Activated naive CD8-positive, alpha-beta T cell treated with anti-CD3 and anti-CD28 coated beads, Interleukin-2, amount 10 ng/mL, durations not matched to agents 7 days and 5 days (primary cell): ENCODE data around the gene ZNF629. TPM values are rescaled to one million over a fixed set of nuclear protein-coding genes. Genes with fewer than 3 reads are reported as not detected.

ENCODE experiments used
- ATAC-seq: fragments of 150-1000 bp; cut with Tn5 transposase; one replicate; pipeline ENCODE4 v1.10.0; 2021; ENCODE audit warnings: low read depth, moderate library complexity
- POLR2A ChIA-PET: fragments of 350-600 bp; sonication (Branson Sonifier 250); formaldehyde crosslinking; loops from one replicate; lab custom pipeline; 2021; ENCODE audit warnings: antibody characterized with exemption; lab: Charles Lee
- DNase-seq: peaks from one replicate; pipeline ENCODE4 v3.0.0; 2021
- H3K27ac Mint-ChIP-seq: one replicate; pipeline ENCODE4 v1.8.0; 2022; ENCODE audit warnings: mild to moderate bottlenecking, mixed read lengths
- H3K27me3 Mint-ChIP-seq: one replicate; pipeline ENCODE4 v1.8.0; 2022; ENCODE audit warnings: mild to moderate bottlenecking, moderate library complexity, mixed read lengths
- H3K36me3 Mint-ChIP-seq: one replicate; pipeline ENCODE4 v1.8.0; 2021; ENCODE audit warnings: mild to moderate bottlenecking, mixed read lengths
- H3K4me1 Mint-ChIP-seq: one replicate; pipeline ENCODE4 v1.8.0; 2021; ENCODE audit warnings: mixed read lengths
- H3K4me3 Mint-ChIP-seq: one replicate; pipeline ENCODE4 v1.8.0; 2022; ENCODE audit warnings: mild to moderate bottlenecking, moderate library complexity, mixed read lengths
- H3K9me3 Mint-ChIP-seq: one replicate; pipeline ENCODE4 v1.8.0; 2021; ENCODE audit warnings: mixed read lengths
- total RNA-seq, 2 experiments: library from RNA; stranded (reverse); gene quantifications; one replicate each; pipeline ENCODE4 v1.2.3, GENCODE V29; 2021

ZNF629 gene
- total RNA-seq, 2 experiments from 2014 or later, result 5.2 to 6.0 TPM

DNA sequence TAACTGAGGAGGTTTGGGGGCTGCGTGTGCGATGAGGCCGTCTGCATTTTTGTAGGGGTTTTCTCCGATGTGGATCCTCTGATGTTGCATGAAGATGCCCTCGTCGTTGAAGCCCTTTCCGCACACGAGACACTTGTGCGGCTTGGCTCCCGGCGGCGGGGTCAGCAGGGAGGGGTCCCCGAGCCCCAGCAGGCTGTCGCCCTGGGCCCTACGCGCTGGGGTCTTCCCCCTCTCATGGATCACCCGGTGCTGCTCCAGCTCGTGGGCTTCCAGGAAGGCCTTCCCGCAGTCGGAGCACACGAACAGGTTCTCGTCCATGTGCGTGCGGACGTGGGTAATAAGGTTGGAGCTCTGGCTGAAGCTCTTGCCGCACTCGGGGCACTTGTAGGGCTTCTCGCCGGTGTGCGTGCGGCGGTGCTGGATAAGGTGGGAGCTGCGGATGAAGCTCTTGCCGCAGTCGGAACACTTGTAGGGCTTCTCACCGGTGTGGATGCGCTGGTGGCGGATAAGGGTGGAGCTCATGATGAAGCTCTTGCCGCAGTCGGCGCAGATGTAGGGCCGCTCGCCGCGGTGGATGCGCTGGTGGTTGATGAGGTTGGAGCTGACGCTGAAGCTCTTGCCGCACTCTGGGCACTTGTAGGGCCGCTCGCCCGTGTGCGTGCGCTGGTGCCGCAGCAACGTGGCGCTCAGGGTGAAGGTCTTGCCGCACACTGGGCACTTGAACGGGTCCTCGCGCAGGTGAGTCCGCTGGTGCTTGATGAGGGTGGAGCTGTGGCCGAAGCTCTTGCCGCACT, 4.3 kb downstream of the ZNF629 start:
- DNase-seq (no peak), ATAC-seq (no peak)
- H3K4me1 Mint-ChIP-seq, result peaks cover 5% of the 10 kb centered on the region
- H3K27ac Mint-ChIP-seq, result no peak overlapping the region
- H3K27me3 Mint-ChIP-seq, result peaks cover 7% of the 10 kb centered on the region
- no peaks in the 10 kb centered on the region for H3K9me3 Mint-ChIP-seq
- POLR2A ChIA-PET, result no interaction called here
- no peaks in the 10 kb centered on the region for H3K36me3 Mint-ChIP-seq
- no peak overlapping the region for H3K4me3 Mint-ChIP-seq

DNA sequence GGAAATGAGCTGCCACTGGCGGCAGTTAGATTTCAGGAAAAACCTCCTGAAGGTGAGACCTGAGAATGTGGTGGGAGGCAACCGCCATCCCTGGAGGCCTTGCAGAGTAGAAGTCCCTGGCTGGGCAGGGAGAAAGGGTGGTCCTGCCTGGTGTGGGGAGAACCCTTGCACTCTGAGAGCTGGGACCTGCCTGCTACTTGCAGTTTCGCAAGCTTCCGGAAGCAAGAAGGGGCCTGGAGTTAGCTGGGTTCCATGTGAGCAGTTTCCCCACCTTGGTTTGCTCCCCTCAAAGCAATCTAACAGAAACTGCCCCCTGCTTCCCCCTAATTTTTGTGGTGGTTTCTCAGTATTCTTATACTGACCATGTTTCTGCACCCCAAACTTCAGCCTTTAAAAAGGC, 6.5 kb downstream of the ZNF629 start:
- POLR2A ChIA-PET, result no interaction called here
- no peaks in the 10 kb centered on the region for H3K36me3 Mint-ChIP-seq
- DNase-seq, result no peak
- H3K4me1 Mint-ChIP-seq, result peaks cover 7% of the 10 kb centered on the region
- no peaks in the 10 kb centered on the region for H3K27me3 Mint-ChIP-seq
- ATAC-seq, result no peak
- H3K9me3 Mint-ChIP-seq, result no peaks in the 10 kb centered on the region
- H3K4me3 Mint-ChIP-seq, result no peak overlapping the region
- no peak overlapping the region for H3K27ac Mint-ChIP-seq

DNA sequence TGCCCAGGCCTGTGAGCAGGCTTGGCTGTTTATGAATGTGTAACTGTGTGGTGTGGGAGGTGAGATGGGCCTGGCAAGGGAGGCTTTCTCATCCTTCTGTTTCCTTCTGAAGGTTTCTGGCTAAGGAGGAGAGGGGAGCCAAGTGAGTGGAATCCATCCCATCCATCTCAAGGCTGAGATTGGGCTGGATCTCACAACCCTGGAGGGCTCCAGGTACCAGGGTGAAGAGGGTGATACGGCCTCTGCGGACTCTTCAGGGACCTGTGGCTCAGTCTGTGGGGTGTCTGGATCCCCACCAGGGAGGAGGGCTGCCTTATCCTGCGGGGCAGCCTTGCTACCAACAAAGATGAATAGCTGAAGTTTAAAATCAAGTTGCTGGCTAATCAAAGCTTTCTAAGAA, 7.0 kb downstream of the ZNF629 start:
- no peak overlapping the region for H3K4me3 Mint-ChIP-seq
- no peaks in the 10 kb centered on the region for H3K36me3 Mint-ChIP-seq
- H3K9me3 Mint-ChIP-seq, result no peaks in the 10 kb centered on the region
- H3K4me1 Mint-ChIP-seq, result peaks cover 8% of the 10 kb centered on the region
- POLR2A ChIA-PET, result no interaction called here
- DNase-seq (no peak), ATAC-seq (no peak)
- H3K27me3 Mint-ChIP-seq, result no peaks in the 10 kb centered on the region
- no peak overlapping the region for H3K27ac Mint-ChIP-seq

DNA sequence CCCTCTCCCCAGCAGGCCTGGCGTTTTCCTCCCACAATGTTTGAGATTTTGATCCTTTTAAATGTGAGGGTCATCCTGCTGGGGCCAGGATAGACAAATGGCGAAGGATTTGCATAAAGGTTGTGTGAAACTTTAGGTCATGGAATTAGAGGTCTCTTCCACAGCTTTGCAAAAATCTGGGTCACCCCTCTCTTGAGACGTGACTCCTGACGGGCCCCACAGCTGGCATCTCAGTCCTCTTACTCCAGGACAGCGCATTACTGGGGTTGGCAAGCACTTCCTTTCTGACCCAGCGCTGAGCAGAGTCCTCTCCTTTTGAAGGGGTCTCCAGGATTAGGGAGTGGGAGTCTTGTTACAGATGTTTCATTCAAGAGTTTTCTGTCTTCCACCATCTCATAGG, 7.4 kb downstream of the ZNF629 start:
- Mint-ChIP-seq H3K9me3 (no peaks in the 10 kb centered on the region), H3K27ac (no peak overlapping the region), H3K4me1 (peaks cover 12% of the 10 kb centered on the region), H3K27me3 (no peaks in the 10 kb centered on the region), H3K36me3 (no peaks in the 10 kb centered on the region), H3K4me3 (no peak overlapping the region)
- DNase-seq, result no peak
- POLR2A ChIA-PET, result no interaction called here
- ATAC-seq, result no peak

DNA sequence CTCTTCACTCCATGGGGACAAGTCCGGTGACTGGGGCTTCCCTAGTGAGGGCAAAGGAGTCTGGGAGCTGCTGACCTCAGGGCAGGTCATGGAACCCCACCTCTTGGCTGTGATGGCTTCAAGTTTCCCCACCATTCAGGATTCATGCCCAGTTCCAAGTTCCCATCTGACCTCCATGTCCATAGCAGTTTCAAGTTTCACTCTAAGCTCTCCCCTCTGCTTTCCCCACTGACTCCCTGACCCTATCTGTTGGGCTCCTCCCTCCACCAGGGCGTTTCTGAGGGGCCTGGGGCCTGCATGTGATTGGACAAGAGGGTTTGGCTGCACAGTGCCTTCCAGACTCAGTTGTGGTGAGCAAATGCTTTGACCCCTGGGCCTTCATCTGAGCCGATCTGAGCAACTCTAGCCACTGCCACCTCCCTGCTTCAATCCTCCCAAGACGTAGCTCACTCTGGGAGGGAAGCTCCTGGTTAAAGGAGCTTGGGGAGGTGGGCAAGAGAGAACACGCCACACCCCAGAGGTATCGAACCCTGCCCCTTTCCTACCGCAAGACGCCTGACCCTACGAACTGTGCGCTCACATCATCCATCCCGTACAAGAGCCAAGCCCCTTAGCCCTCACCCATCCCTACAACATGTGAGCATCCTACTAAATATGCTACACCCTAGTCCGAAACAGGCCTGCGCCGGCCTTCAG, 8.3 kb downstream of the ZNF629 start:
- no peaks in the 10 kb centered on the region for H3K27me3 Mint-ChIP-seq
- no peaks in the 10 kb centered on the region for H3K36me3 Mint-ChIP-seq
- H3K9me3 Mint-ChIP-seq, result no peaks in the 10 kb centered on the region
- peaks cover 17% of the 10 kb centered on the region for H3K4me1 Mint-ChIP-seq
- DNase-seq (no peak), ATAC-seq (no peak)
- POLR2A ChIA-PET, result interaction anchor here (0.9 kb wide), 1 partner anchor 9 kb away, joined by 4 read pairs; no protein-coding TSS in a partner anchor
- H3K27ac Mint-ChIP-seq, result peak overlapping the region; percentile 55
- no peak overlapping the region for H3K4me3 Mint-ChIP-seq

DNA sequence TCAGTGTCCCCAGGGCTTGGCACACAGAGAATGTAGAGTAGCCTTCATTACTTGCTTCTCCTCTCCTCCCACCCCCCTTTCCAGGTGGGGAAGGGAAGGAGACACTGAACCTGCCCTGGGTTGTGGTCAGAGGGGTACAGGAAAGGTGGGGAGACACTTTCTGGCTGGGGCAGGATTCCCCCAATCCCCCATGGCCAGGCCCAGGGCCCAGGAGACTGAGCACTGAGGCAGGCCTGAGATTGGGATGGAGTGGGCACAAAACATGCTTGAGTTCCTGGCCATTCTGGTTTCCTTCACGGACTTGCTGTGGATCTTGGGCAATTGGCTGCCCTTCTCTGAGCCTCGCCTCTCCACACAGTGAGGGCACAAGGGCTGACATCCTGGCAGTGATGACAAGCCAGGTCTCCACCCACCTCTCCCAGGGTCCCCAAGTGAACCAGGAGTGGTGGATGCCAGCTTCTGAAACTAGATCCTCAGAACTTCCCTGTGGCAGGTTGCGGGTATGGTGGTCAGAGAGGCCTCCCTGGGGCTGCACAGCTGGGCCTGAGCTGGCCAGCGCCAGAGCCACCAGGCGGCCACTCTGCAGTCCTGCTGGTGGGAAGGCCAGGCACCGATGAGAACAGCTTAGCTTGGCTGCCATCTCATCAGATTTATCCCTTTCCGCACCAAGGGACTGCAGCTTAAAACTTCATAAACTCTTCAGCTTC, 9.3 kb downstream of the ZNF629 start:
- Mint-ChIP-seq H3K4me3 (peak overlapping the region; percentile 94), H3K4me1 (peaks cover 18% of the 10 kb centered on the region), H3K36me3 (peaks cover 2% of the 10 kb centered on the region), H3K27me3 (no peaks in the 10 kb centered on the region), H3K9me3 (no peaks in the 10 kb centered on the region), H3K27ac (no peak overlapping the region)
- POLR2A ChIA-PET, result interaction anchor here (0.9 kb wide), 1 partner anchor 8 kb away, joined by 4 read pairs; no protein-coding TSS in a partner anchor
- ATAC-seq, result no peak
- no peak for DNase-seq

DNA sequence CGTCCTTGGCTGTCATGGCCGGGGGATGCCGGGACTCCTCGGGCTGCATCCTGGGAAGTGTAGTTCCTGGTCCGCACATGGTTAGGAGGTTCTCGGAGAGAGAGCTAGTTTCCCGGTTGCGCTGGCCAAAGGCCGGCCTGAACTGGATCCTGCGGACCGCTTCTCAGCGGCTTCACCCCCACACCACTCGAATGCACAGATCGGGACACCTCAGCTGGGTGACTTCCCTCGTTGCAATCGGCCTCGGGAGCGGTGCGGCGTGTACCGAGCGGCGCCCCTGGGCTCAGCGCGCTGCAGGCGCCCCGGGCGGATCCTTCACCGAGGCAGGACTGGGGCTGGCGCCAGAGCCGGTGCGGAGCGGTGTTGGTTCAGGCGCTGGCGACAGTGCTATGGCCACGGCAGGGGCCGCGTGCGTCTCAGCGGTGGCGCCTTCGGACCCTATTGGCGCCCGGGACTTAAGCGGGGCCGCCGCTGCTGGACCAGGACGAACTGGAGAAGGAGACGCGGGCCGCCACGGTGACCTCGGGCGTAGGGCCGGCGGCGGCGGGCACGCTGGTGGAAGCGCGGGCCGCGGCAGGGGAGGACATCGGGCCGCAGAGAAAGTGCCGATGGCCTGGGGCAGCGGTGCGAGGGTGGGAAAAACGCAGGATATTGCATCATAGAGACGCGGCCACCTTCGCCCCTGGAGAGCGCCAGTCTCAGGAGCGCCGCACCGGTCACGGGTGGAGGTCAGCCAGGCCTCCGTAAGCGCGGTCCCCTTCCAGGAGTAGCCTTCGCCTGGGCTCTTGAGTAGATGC, 11.4 kb downstream of the ZNF629 start:
- Mint-ChIP-seq H3K36me3 (peaks cover 6% of the 10 kb centered on the region), H3K27me3 (no peaks in the 10 kb centered on the region), H3K27ac (peak overlapping the region; percentile 90), H3K9me3 (no peaks in the 10 kb centered on the region), H3K4me3 (peak overlapping the region; percentile 94), H3K4me1 (peaks cover 22% of the 10 kb centered on the region)
- POLR2A ChIA-PET, result interaction anchor here (0.5 to 1.7 kb wide), 10 partner anchors 10 to 316 kb away, joined by 3 to 10 read pairs (median 4); partner anchors contain the start of genes PHKG2 and RNF40
- peak; percentile 75 for DNase-seq
- peak; percentile 81 for ATAC-seq

DNA sequence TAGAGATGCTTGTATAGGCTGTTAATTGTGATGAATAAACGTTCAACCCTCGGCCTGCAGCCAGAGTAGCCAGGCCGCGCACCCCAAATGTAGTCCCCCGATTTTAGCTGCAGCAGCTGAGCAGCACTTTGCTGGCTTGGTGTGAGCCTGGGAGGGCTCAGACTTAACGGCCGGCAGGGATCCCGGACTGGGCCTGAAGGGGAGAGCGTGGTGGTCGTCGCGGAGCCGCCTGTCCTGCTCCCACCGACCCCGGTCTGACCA, 11.9 kb downstream of the ZNF629 start:
- H3K4me1 Mint-ChIP-seq, result peaks cover 22% of the 10 kb centered on the region
- POLR2A ChIA-PET, result interaction anchor here (0.5 to 1.7 kb wide), 12 partner anchors 9 to 317 kb away, joined by 3 to 10 read pairs (median 4); partner anchors contain the start of genes PHKG2 and RNF40
- ATAC-seq, result no peak

DNA sequence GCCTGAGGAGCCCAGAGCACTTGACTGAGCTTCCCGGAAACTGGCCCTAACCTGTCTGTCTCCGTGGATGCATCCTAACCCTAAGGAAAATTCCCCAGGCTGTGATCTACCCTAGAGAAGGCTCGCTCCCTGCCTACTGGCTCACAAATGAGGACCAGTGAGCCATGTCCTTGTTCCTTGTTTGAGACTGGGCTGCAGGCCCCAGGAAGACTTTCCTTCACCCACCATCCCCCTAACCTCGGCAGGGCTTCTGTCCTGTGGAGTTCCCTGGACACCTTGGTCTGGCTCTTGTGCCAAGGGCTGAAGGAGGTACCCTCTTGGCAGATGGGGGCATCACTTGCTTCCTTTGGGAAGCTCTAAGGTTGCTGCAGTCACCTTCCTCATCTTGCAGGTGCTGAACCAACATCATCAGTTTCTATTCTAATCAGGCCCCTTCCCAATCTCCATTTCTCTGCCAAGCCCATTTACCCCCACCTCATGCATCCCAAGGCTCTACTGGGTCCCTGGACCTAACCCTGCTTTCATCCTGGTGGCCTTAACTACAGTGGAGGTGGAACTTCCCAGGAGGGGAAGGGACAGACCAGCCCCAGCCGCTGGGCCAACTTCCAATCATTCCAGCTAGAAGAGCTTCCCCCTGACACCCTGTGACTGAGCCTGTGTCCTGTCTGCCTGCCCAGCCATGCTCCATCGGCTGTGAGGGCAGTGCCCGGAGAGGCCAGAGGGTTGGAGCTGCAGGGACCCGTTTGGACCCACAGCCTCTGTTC, 12.5 kb downstream of the ZNF629 start:
- Mint-ChIP-seq H3K27ac (peak overlapping the region; percentile 90), H3K9me3 (no peaks in the 10 kb centered on the region), H3K4me1 (peaks cover 22% of the 10 kb centered on the region), H3K36me3 (peaks cover 6% of the 10 kb centered on the region), H3K27me3 (no peaks in the 10 kb centered on the region), H3K4me3 (peak overlapping the region; percentile 94)
- POLR2A ChIA-PET, result interaction anchor here (0.5 to 1.7 kb wide), 10 partner anchors 9 to 128 kb away, joined by 3 to 10 read pairs (median 4); partner anchors contain the start of genes PHKG2 and RNF40
- DNase-seq, result no peak
- ATAC-seq, result no peak

More for the DNA sequence above, 11.9 kb downstream of the ZNF629 start:
- Mint-ChIP-seq H3K36me3 (peaks cover 6% of the 10 kb centered on the region), H3K27me3 (no peaks in the 10 kb centered on the region), H3K9me3 (no peaks in the 10 kb centered on the region), H3K27ac (peak overlapping the region; percentile 90), H3K4me3 (peak overlapping the region; percentile 94)
- no peak for DNase-seq

DNA sequence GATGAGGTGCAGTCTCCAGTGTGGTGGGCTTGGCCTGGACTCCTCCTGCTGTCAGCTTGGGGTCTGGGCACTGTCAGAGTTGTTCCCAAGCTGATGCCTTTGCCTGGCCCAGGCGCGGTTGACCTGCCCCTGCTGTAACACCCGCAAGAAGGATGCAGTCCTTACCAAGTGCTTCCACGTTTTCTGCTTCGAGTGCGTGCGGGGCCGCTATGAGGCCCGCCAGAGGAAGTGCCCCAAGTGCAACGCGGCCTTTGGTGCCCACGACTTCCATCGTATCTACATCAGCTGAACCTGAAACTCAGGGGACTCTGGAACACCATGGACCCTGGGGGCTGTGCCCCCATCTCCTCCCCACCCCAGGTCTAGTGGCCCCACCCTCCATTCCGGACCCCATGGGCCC, 13.2 kb downstream of the ZNF629 start:
- Mint-ChIP-seq H3K4me1 (peaks cover 22% of the 10 kb centered on the region), H3K27me3 (no peaks in the 10 kb centered on the region), H3K9me3 (no peaks in the 10 kb centered on the region), H3K36me3 (peaks cover 9% of the 10 kb centered on the region), H3K27ac (no peak overlapping the region), H3K4me3 (no peak overlapping the region)
- POLR2A ChIA-PET, result no interaction called here
- no peak for DNase-seq
- ATAC-seq, result no peak

DNA sequence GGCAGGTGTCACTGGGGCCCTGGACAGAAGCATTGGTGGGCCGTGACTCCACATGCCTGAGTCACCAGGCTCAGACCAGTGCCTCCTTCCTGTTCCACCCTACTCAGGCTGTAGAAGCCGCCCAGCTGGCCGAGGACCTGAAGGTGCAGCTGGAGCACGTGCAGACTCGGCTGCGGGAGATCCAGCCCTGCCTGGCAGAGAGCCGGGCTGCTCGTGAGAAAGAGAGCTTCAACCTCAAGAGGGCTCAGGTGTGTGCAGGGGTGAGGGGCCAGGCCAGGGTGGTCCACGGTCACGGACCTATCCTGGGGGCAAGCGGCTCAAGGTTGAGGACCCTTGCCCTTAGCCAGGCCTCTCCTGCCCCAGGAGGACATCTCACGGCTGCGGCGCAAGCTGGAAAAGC, 15.3 kb downstream of the ZNF629 start:
- no peak for DNase-seq
- H3K27me3 Mint-ChIP-seq, result no peaks in the 10 kb centered on the region
- ATAC-seq, result no peak
- H3K9me3 Mint-ChIP-seq, result no peaks in the 10 kb centered on the region
- H3K4me1 Mint-ChIP-seq, result peaks cover 16% of the 10 kb centered on the region
- H3K27ac Mint-ChIP-seq, result no peak overlapping the region
- H3K4me3 Mint-ChIP-seq, result no peak overlapping the region
- peaks cover 16% of the 10 kb centered on the region for H3K36me3 Mint-ChIP-seq
- POLR2A ChIA-PET, result interaction anchor here (1.5 kb wide), 1 partner anchor 9 kb away, joined by 3 read pairs; the partner anchor contains the start of gene RNF40
